Activated T-cell treated with anti-CD3 and anti-CD28 coated beads for 4 hours (primary cell): ENCODE measurements around the gene PCGF3.
"Not testable (repeated sequence)": the region's sequence is repeated elsewhere in the genome, so short reads cannot be mapped to it uniquely, and the experiment has no call there.

Experiments
- DNase-seq: peaks from one replicate; pipeline ENCODE4 v3.0.0-alpha.2; 2020

The PCGF3 gene

DNA sequence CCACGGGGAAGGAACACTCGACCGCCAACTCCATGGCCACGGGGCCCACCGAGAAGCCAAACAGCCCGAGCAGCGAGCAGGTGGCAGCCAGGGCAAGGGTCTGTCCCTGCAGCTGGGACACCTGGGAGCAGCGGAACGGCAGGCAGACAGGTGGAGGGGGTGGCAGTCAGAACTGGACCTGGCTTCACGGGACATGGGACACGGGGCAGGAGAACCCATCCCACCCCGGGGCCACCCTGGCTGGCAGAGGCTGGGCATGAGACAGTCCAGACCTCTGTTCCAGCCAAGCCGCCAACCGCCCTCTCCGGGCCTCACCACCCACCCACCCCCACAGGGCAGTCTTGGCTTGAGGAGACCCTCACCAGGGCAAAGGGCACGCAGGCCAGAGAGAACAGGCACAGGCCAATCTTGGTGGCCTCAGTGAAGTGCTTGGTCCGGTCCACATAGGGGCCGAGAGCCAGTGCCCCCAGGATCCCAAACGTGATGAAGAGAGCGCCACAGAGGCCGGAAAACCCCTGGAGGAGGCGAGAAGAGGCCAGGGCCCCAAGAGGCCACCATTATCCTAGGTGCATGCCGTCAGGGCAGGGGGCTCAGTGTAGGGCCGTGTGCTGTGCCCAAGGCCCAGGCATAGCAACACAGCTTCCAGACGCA is 22.3 kb upstream of the PCGF3 start:
- no peak for DNase-seq

- DNase-seq, result no peak
Measured at GRCh38 chr4:683982-684622, 21.5 kb upstream of the PCGF3 start.

DNA sequence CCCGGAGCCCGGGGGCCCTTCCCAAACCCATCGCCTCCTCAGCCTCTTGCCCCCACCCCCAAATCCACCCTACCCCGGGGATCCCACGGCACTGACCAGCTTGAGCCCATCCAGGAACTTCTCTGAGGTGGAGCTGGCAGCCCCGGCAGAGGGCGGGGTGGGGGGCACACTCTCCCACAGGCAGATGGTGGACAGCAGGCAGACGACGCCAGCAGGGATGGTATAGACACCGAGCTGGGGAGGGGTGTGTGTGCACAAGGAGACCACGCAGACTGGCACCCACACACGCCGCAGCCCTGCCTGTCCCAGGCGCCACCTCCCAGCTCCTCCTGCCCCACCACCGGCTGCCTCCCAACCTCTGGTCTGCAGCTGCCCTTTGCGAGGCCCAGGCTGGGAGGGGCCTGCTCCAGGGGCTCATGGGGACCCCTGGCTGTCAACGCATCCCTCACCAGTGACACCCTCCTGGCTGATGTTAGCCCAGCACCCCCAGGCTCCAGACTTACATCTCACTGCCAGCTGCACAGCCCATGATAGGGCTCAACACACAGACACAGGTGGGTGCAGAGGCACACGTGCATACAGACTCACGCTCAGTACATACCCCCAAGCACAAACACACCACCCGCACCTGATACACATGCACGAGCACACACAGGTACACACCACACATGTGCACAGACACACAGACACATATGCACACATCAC is 20.9 kb upstream of the PCGF3 start:
- DNase-seq, result no peak

- no peak for DNase-seq
Measured at GRCh38 chr4:685679-686412, 19.8 kb upstream of the PCGF3 start.

- no peak for DNase-seq
Measured at GRCh38 chr4:686413-687040, 19.1 kb upstream of the PCGF3 start.

GRCh38 chr4:687048-687970 is 18.3 kb upstream of the PCGF3 start:
- no peak for DNase-seq

DNA sequence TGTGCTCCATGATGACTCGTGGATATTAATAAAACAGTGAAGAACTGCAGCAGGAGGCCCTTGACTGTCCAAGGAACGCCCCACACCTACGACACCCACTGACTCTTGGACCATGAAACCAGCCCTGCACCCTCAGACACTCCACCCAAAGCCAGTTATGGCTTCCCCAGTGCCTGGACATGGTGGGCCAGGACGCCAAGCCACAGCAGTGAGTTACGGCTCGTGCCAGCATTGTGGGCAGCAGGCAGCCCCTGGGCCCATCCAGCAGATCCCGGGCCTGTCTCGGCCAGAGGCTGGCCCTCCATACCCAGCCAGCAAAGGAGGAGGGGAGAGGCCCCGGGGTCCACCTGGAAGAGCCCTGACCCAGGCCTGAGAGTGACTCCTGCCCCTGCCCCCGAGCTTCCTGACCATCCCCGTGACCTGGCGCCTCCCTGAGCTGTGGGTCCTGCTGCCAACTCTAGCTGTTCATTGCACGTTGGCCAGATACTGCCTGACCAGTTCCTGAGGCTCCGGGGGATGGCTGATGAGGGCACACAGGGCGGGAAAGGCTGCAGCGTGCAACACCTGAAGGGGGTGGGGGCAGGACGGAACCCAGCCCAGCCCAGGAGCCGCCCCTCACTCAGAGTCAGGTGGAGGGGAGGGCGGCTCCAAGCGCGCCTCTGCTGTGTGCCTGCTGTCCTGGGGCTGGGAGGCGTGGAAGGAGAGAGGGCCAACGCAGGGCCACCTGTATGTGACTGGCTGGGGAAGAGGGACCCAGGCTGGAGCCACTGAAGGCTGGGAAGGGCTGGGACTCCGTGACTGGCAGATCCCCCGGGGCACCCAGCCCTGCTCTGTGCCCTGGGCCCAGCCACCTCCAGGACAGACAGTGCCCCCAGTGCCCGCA is 17.4 kb upstream of the PCGF3 start:
- no peak for DNase-seq

DNA sequence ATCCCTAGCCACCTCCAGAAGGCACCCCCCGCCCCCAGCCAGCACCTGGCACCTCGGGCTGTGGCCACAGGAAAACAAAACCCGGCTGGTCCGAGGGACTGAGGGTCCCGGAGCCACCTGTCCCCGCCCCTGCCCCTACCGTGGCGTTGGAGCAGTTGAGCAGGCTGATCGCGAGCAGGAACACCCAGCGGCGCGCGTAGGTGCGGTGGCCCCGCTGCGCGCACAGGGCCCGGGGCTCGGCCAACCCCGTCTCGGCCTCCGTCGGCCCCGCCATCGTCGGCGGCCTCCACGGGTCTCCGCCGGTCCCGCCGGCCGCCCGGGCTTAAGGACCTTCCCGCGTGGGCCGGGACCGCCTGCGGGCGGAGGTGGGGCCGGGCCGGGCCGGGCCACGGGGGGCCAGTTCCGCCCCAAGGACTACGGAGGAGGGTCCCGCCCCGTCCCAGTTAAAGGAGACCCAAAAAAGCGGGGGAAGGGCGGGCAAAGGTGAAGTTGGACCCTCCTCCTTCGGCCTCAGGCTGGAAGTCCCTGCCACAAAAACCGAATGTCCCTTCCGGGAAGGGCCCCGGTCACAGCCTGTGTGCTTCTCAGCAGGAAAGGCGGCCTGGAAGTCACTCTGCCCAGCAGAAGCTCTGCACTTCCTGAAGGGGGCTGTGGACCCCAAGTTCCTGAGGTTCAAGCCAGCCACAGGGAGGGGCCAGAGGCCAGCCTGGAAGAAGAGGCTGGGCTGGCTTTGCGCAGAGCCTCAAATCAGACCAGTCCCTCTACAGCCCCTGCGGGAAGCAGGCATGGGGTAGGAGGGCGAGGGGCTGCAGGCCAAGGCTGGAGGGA is 16.6 kb upstream of the PCGF3 start, which contains the start of gene SLC49A3:
Gene SLC49A3 (minus strand): TSS at position 298 of the 828 bp plus-strand sequence. CDS start 24 bp downstream, at position 274.
- no peak for DNase-seq

DNA sequence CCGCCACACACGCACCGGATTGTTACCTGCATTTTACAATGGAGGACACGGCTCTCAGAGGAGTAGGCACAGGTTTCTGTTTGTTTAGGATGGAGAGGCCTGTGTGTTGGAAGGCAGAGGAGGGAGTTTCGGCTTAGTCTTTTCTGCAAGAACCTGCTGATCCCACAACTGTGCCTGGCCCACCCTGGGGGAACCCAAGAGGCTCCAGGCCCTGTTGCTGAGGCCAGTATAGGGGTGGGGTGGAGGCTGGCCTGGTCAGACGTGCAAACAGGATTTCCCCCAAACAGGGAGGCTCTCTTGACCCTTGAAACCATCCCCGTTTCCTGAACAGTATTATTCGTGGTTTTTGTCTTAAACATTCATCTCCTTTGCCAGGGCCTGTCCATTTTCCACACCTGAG is 15.9 kb upstream of the PCGF3 start:
- no peak for DNase-seq

DNA sequence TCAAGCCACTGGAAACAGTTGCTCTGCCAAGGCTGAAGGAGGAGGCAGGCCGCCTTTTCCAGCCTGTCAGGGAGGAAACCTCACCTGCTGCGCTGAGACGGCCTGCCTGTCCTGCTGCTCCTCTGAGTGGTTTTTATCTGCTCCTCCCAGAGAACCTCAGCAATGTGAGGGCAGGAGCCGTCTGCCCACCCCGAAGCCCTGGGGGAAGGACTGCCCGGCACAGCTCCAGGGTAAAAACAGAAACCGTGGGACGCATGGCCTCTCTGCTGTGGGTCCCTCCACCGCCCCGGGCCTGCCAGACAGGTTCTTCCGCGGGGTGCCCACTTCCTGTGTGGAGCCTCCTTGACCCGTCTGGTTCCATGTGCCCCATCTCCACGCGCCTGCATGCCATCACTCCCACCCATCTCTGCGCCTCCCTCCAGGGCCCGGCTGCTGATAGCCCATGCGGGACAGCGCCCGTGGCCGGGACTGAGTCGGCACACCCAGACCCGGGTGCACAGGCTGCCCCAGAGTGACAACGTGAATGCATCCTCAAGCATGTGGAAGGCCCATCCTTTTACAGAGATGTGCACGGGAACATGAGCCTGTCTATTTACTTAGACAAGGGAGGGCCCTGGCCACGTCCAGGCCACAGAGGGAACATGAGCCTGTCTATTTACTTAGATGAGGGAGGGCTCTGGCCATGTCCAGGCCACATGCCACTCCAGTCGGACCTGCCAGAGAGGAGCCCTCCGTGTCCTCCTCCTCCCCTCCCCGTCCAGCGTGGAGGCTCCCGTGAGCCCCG is 12.7 kb upstream of the PCGF3 start:
- DNase-seq, result no peak

DNA sequence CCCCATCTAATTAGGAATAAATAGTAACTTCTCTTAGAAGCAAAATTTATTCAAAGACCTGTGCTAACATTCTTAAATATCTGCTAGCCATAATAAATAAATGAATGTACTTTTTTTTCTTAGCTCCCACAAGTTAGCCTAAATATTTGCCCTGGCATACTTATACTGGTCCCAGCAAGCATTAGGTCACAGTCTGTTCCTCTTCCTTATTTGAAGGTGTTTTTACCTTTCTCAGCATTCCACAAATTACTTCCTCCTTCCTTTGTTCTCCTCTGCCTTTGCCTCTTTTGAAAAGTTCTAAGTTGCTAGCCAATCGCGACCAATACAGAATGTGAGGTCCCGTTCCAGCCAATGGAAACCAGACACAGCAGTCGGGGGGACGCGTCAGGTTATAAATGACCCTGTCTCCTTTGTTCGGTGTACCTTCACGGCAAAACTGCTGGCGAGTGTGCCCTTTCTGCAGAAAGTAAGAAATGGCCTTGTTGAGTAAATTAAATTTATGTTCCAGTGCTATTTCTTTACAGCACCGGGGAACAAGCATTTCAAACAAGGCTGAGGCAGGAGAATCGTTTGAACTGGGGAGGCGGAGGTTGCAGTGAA is 11.2 kb upstream of the PCGF3 start:
- not testable (repeated sequence) for DNase-seq

DNA sequence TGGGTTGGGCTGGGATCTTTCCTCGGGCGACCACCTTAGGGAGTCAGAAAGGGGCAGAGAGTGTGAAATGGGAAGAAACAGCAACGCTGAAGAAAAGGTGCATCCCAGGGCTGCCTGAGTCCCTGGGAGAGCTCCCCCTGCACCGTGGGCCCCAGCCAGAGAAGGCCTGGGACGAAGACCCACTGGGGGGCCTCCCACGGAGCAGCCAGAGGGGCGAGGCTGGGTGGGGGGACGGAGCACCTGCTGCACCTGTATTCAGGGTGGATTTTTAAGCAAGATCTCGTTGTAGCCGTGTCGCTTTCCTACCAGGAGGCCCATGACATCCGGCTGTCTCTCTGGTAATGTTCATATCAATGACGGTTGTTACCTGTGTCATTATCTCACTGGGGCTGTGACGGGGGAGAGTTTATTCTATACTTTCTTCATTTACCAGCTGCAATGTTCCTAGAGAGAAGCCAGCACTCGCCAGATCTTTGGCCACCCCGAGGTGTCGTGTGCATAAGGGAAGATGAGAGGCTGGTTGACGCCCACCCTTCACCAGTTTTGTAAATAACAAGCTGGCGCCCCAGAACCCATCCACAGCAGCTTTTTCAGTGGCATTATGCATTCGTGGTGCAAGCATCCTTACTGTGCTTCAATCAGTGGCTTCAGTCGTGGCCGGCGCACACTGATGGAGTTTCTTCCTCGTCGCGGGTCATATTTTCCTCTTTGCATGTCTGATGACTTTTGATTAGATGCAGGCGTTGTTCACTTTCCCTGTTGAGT is 5.6 kb upstream of the PCGF3 start:
- no peak for DNase-seq

- no peak for DNase-seq
Measured at GRCh38 chr4:700587-701264, 4.9 kb upstream of the PCGF3 start.

- no peak for DNase-seq
Measured at GRCh38 chr4:702618-703048, 3.0 kb upstream of the PCGF3 start.

DNA sequence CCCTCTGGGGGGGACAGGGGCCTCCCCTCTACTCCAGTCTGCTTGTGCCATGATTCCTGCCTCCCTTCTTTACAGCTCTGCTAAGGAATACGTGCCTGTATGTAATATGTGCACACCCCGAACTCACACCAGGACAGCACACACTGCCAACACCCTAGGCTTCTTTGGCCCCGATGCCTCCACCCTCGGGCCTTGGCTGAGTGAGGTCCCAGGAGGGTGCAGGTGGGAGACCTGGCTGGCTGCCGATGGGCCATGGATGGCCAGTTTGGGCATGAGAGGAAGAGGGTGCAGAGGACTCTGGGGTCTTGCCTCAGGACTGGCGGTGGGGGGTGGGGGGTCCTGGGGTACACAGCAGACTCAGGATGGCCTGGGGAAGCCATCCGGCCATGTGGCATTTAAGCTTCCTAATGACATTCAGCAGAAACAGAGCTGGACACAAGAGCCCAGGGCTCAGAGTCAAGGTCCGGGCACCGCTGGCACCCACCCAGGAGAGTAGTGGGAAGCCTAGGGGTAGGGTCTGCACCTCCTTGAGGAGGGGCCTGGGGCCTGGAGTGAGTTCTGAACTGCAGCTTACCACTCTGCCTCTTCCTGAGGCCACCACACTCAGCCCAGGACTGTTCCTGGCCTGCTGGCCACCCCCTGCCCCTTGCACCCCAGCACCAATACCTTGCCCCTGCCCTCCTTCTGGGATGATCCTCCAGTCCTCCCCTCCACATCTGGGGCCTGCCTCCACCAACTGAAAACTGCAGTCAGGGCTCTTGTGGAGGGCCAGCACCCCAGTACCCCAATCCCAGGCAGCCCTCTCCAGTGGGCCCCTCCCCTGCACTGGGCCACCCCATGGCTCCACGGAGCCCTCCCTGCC is 2.1 kb upstream of the PCGF3 start:
- no peak for DNase-seq
